ENCODE measurements around the gene FSD2.
A peak's percentile ranks its signal among the peaks of the same experiment; 100 is the strongest.

The FSD2 gene

DNA sequence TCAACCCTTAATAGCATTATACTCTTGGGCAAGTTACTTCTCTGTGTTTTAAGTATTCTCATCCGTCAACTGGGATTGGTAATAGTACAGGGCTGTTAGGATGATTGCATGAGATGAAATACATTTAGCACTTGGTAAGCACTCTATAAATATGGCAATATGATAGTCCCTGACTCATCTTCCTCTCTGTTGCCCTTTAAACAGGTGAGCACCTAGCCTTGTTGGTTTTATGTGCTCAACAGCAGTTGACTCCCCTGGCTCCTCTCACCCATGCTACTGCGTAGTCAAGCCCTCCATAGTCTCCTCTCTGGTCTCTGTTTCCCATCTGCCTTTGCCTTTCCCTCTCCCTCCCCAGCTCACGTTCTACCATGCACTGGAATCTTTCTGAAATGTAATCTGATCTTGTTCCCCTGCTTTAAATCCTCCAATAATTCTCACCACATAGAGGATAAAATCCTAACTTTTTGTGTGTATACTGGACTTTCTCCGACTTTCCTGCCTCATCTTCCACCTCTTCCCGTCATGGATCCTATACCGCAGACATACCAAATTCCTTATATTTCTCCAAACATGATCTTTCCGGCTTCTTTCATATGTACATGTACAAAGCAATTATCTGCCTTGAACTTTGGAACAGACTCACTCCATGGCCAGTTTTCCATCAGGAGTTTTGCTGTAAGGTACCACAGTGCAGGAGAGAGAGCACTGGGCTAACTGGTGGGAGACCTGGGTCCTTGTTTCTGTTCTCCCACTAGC, 42.3 kb downstream of the FSD2 start:
- no peak for TF ChIP-seq CTCF (IDR thresholded peaks at IDR 0.05; ENCODE audit: borderline replicate concordance, insufficient read depth, low read depth, low read length)
- H3K4me3 ChIP-seq (ENCODE audit: low read depth, low read length) = no peak overlapping the region

DNA sequence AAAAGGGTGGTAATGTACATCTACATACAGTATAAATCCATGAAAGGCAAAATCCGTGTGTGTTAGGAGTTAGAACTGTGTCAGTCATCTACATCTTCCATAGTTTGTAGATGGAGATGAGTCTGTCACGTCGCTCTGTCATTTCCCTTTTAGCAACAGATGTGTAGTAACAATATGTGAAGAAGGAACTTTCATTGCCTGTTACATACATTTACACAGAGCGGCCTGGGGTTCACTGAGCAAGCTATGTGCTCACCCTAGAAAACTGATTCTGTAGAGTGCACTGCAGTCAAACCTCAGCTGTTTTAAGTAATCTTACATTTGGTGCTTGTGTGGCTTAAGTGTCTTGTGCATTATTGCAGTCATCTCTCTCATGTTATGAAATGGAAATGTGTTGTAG, 54.6 kb downstream of the FSD2 start:
- no peak for TF ChIP-seq CTCF (IDR thresholded peaks at IDR 0.05; ENCODE audit: borderline replicate concordance, insufficient read depth, low read depth, low read length)
- peak overlapping the region; percentile 63 for H3K4me3 ChIP-seq (ENCODE audit: low read depth, low read length)

GRCh38 chr15:82750831-82751180, 55.1 kb downstream of the FSD2 start:
- no peak for TF ChIP-seq CTCF (IDR thresholded peaks at IDR 0.05; ENCODE audit: borderline replicate concordance, insufficient read depth, low read depth, low read length)
- H3K4me3 ChIP-seq (ENCODE audit: low read depth, low read length) = peak overlapping the region; percentile 63

DNA sequence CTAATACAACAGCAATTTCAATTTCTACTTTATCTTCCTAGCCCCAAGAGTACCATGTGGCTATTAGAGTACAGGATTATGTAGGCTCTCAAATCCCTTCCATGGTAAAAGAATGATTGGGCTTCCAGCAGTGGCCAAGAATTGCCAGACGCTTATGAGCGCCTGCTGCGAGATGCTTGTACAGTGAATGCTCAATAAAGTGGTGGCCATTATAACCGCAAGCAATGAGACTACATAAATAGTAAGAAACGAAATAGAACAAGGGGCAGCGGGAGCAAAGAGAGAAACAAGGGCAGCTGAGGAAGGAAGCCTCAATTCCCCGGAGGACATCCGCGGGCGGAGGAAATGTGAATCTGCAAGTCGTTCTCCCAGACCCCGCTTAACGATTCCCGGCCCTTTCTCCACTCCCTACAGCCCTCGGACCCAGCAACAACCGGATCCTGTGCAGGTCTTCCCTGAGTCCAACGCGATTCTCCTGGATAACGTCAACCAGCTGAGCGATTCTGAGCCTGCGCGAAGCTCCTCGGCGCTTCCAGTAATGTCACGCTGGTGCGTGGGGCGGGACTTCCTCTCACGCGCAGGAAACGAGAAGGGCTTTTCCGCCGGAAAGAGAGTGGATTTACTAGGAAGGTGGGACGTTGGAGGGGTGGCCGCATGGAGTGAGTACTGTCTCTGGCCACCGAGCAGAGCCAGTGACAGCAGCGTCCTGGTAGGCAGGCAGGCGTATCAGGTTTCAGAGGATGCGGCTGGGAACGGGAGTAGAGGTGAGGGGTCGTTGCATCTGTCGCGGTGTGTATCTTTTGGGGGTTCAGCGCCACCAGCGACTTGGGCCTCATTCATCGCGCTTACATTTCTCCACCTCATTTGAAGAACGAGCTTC, 55.7 kb downstream of the FSD2 start:
- H3K4me3 ChIP-seq (ENCODE audit: low read depth, low read length) = peak overlapping the region; percentile 63
- TF ChIP-seq CTCF (IDR thresholded peaks at IDR 0.05; ENCODE audit: borderline replicate concordance, insufficient read depth, low read depth, low read length) = no peak

DNA sequence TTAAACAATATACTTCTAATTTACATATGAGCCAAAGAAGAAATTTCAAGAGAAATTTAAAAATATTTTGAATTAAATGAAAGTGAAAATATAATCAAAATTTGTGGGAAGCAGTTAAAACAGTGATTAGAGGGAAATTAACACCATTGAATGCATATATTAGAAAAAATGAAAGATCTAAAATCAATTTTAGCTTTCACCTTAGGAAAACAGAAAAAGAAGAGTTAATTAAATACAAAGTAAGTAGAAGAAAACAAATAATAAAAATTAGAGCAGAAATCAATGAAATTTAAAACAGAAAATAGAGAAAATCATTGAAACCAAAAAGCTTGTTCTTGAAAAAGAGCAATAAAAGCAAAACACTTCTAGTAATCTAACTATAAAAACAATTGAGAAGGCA, 57.6 kb downstream of the FSD2 start:
- no peak for TF ChIP-seq CTCF (IDR thresholded peaks at IDR 0.05; ENCODE audit: borderline replicate concordance, insufficient read depth, low read depth, low read length)
- no peak overlapping the region for H3K4me3 ChIP-seq (ENCODE audit: low read depth, low read length)

- H3K4me3 ChIP-seq (ENCODE audit: low read depth, low read length) = no peak overlapping the region
- TF ChIP-seq CTCF (IDR thresholded peaks at IDR 0.05; ENCODE audit: borderline replicate concordance, insufficient read depth, low read depth, low read length) = no peak
Observed at GRCh38 chr15:82743810-82744209, 62.1 kb downstream of the FSD2 start.
